ENCODE results near the gene ERC1. TPM values are rescaled to one million over a fixed set of nuclear protein-coding genes. Genes with fewer than 3 reads are reported as not detected.

ERC1 gene
- total RNA-seq, 4 donors from 2014 or later = 28.5 to 71.7 (median 38.5) TPM

- no peak for TF ChIP-seq EP300 (IDR thresholded peaks at IDR 0.05)
- TF ChIP-seq POLR2AphosphoS5 (IDR thresholded peaks at IDR 0.05) = no peak
- TF ChIP-seq POLR2A (IDR thresholded peaks at IDR 0.05) = no peak
- TF ChIP-seq, protein P1, sequence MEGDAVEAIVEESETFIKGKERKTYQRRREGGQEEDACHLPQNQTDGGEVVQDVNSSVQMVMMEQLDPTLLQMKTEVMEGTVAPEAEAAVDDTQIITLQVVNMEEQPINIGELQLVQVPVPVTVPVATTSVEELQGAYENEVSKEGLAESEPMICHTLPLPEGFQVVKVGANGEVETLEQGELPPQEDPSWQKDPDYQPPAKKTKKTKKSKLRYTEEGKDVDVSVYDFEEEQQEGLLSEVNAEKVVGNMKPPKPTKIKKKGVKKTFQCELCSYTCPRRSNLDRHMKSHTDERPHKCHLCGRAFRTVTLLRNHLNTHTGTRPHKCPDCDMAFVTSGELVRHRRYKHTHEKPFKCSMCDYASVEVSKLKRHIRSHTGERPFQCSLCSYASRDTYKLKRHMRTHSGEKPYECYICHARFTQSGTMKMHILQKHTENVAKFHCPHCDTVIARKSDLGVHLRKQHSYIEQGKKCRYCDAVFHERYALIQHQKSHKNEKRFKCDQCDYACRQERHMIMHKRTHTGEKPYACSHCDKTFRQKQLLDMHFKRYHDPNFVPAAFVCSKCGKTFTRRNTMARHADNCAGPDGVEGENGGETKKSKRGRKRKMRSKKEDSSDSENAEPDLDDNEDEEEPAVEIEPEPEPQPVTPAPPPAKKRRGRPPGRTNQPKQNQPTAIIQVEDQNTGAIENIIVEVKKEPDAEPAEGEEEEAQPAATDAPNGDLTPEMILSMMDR (IDR thresholded peaks at IDR 0.05) = no peak
- H3K27me3 ChIP-seq = peaks cover 12% of the 10 kb centered on the region
- H3K27ac ChIP-seq = no peak overlapping the region
- no peak overlapping the region for H3K4me3 ChIP-seq
- no peaks in the 10 kb centered on the region for H3K9me3 ChIP-seq
- H3K36me3 ChIP-seq = no peaks in the 10 kb centered on the region
- no peak for DNase-seq (ENCODE audit: low spot score in 2 of 2)
- H3K4me1 ChIP-seq = peaks cover 26% of the 10 kb centered on the region
- 86% methylated on average over 4 of the region's 4 CpGs for WGBS
These were observed 545.8 kb downstream of the ERC1 start for GRCh38 chr12:1536817-1537216.

DNA sequence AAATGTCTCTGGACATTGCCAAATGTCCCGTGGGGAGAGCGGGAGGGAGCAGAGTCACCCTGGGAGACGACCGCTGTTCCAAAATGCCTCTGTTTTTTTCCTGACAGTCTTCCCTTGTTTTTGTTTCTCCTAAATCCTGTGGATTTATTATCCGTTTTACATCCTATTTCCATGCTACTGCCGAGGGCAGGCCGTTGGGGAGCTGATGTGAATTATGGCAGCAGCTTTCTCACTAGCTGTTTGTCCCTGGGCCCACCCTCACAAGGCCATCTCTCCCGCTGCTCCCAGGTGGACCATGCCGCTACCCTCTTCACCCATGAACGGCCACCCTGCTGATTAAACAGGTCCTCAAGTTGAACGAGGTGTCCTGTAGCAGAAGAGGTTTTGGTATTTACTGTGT lies 548.1 kb downstream of the ERC1 start:
- Histone ChIP-seq H3K27ac (no peak overlapping the region), H3K27me3 (no peaks in the 10 kb centered on the region), H3K9me3 (no peaks in the 10 kb centered on the region), H3K4me1 (peaks cover 11% of the 10 kb centered on the region), H3K36me3 (no peaks in the 10 kb centered on the region), H3K4me3 (no peak overlapping the region)
- no peak for DNase-seq (ENCODE audit: low spot score in 2 of 2)
- TF ChIP-seq EP300 (IDR thresholded peaks at IDR 0.05) = no peak
- TF ChIP-seq POLR2AphosphoS5 (IDR thresholded peaks at IDR 0.05) = no peak
- TF ChIP-seq, protein P1 (IDR thresholded peaks at IDR 0.05) = no peak
- no peak for TF ChIP-seq POLR2A (IDR thresholded peaks at IDR 0.05)
- 90% methylated on average over 11 of the region's 11 CpGs for WGBS

GRCh38 chr12:1540690-1541089 lies 549.7 kb downstream of the ERC1 start:
- Histone ChIP-seq H3K27ac (no peak overlapping the region), H3K4me1 (peaks cover 11% of the 10 kb centered on the region), H3K9me3 (no peaks in the 10 kb centered on the region), H3K36me3 (no peaks in the 10 kb centered on the region), H3K4me3 (no peak overlapping the region), H3K27me3 (no peaks in the 10 kb centered on the region)
- no peak for DNase-seq (ENCODE audit: low spot score in 2 of 2)
- WGBS = 62% methylated on average over 6 of the region's 6 CpGs
- TF ChIP-seq EP300 (IDR thresholded peaks at IDR 0.05) = no peak
- TF ChIP-seq POLR2A (IDR thresholded peaks at IDR 0.05) = no peak
- TF ChIP-seq, protein P1 (IDR thresholded peaks at IDR 0.05) = no peak
- no peak for TF ChIP-seq POLR2AphosphoS5 (IDR thresholded peaks at IDR 0.05)

GRCh38 chr12:1542599-1542998 lies 551.6 kb downstream of the ERC1 start:
- 94% methylated on average over 7 of the region's 7 CpGs for WGBS
- no peaks in the 10 kb centered on the region for H3K27me3 ChIP-seq
- H3K4me3 ChIP-seq = no peak overlapping the region
- H3K4me1 ChIP-seq = peaks cover 11% of the 10 kb centered on the region
- TF ChIP-seq, protein P1 (IDR thresholded peaks at IDR 0.05) = no peak
- TF ChIP-seq EP300 (IDR thresholded peaks at IDR 0.05) (no peak), POLR2AphosphoS5 (IDR thresholded peaks at IDR 0.05) (no peak), POLR2A (IDR thresholded peaks at IDR 0.05) (no peak)
- DNase-seq (ENCODE audit: low spot score in 2 of 2) = no peak
- no peaks in the 10 kb centered on the region for H3K36me3 ChIP-seq
- H3K27ac ChIP-seq = no peak overlapping the region
- H3K9me3 ChIP-seq = no peaks in the 10 kb centered on the region

- H3K27ac ChIP-seq = no peak overlapping the region
- no peaks in the 10 kb centered on the region for H3K9me3 ChIP-seq
- TF ChIP-seq POLR2A (IDR thresholded peaks at IDR 0.05) = no peak
- no peak for TF ChIP-seq EP300 (IDR thresholded peaks at IDR 0.05)
- TF ChIP-seq, protein P1 (IDR thresholded peaks at IDR 0.05) = no peak
- TF ChIP-seq POLR2AphosphoS5 (IDR thresholded peaks at IDR 0.05) = no peak
- H3K36me3 ChIP-seq = no peaks in the 10 kb centered on the region
- 48% methylated on average over 7 of the region's 7 CpGs for WGBS
- H3K27me3 ChIP-seq = no peaks in the 10 kb centered on the region
- peak in 1 of 2 donors; percentile 26 for DNase-seq (ENCODE audit: low spot score in 2 of 2)
- no peak overlapping the region for H3K4me3 ChIP-seq
- peaks cover 11% of the 10 kb centered on the region for H3K4me1 ChIP-seq
These were observed 554.1 kb downstream of the ERC1 start for GRCh38 chr12:1544996-1545700.

Other genes starting within 250 kb of the ERC1 start
- gene WNK1, start 238.6 kb upstream of the ERC1 start, total RNA-seq = 100 to 1,000 TPM; 368 to 724 (median 435) TPM
- gene RAD52, start 41.5 kb upstream of the ERC1 start, total RNA-seq = 10 to 100 TPM in 3 of 4 donors, 1 to 10 TPM in 1; 6.0 to 28.4 (median 14.3) TPM

Data from suprapubic skin (tissue), 4 donors.